ENCODE measurements around the gene TCF3. TPM values are rescaled to one million over a fixed set of nuclear protein-coding genes. Genes with fewer than 3 reads are reported as not detected.

Gene TCF3
- total and polyA plus RNA-seq, 2 experiments from 2014 or later, result 18.3 to 58.9 TPM

DNA sequence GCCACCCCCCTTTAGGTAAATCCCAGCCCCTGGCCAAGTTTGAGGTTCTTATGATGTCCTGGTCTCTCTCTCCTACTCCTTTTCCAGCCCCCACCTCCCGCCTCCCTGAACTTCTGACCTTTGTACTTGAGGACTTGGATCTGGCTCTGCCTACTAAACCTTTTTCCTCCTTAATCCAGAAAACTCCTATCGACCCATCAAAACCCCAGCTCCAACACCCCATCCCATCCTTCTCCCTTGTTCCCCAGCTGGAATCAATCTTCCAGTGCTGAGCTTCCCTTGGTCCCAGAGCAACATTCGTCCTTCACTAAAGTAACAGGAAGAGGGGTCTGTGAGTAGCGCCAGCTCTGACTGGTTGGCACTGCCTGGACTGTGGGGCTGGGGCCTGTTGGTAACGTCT, 29.9 kb downstream of the TCF3 start:
- no peaks in the 10 kb centered on the region for H3K4me1 ChIP-seq (ENCODE audit: insufficient read depth)
- no peaks in the 10 kb centered on the region for H3F3A ChIP-seq (ENCODE audit: insufficient read depth)
- no peak overlapping the region for H3K4me2 ChIP-seq (ENCODE audit: unreplicated experiment)
- H3K27ac ChIP-seq, result no peak overlapping the region
- H3K36me3 ChIP-seq (ENCODE audit: low read depth), result peaks cover 3% of the 10 kb centered on the region; the same call in 1 of the 2 replicates
- no peak for DNase-seq
- H3K9ac ChIP-seq, result no peak overlapping the region
- WGBS, 2 experiments (ENCODE audit: low coverage in 1 of 2, low lambda C conversion rate in 2 of 2, missing lambda C conversion rate in 2 of 2), result 96 to 99% methylated on average over 5 of the region's 5 CpGs
- no peaks in the 10 kb centered on the region for H3K9me2 ChIP-seq (ENCODE audit: insufficient read depth)
- no peak for TF ChIP-seq EZH2 (IDR thresholded peaks at IDR 0.05; ENCODE audit: insufficient read depth, poor library complexity, severe bottlenecking)
- TF ChIP-seq EZH2phosphoT487 (IDR thresholded peaks at IDR 0.05; ENCODE audit: insufficient read depth, low read depth), result no peak
- no peak overlapping the region for H3K4me3 ChIP-seq
- no peaks in the 10 kb centered on the region for H3K27me3 ChIP-seq (replicated peaks; ENCODE audit: insufficient read depth)
- no peaks in the 10 kb centered on the region for H3K9me3 ChIP-seq (ENCODE audit: low read depth)
- in situ Hi-C loops (cut with MboI), result no loop called here
- H2AFZ ChIP-seq, result no peak overlapping the region
- no peaks in the 10 kb centered on the region; the same call in 1 of the 2 replicates for H3K79me2 ChIP-seq (ENCODE audit: insufficient read depth)
- H4K20me1 ChIP-seq (ENCODE audit: insufficient read depth), result no peaks in the 10 kb centered on the region

GRCh38 chr19:1622007-1622406, 30.4 kb downstream of the TCF3 start:
- H3K27me3 ChIP-seq (replicated peaks; ENCODE audit: insufficient read depth), result no peaks in the 10 kb centered on the region

DNA sequence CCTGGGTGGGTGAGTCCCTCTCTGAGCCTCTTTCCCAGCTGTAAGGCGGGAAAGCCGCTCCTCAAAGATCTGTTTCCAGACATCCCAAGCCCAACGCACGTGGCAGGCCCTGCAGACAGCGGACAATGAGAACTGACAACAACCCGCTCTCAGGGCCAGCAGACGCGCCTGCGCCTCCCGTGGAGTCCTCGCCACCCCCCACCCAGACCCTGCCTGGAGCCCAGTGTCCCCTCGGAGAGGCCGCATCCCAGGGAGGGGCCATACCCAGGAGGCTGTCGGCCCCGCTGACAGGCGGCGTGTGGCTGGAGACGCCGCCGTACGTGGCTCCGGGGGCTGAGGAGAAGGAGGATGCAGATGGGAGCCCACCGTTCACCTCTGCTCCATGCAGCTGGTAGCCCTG, 30.8 kb downstream of the TCF3 start:
- Histone ChIP-seq H3K9ac (no peak overlapping the region), H4K20me1 (ENCODE audit: insufficient read depth) (no peaks in the 10 kb centered on the region), H3K4me1 (ENCODE audit: insufficient read depth) (no peaks in the 10 kb centered on the region), H3K79me2 (ENCODE audit: insufficient read depth) (no peaks in the 10 kb centered on the region; the same call in 1 of the 2 replicates), H3K36me3 (ENCODE audit: low read depth) (peaks cover 6% of the 10 kb centered on the region; the same call in 1 of the 2 replicates), H3K9me2 (ENCODE audit: insufficient read depth) (no peaks in the 10 kb centered on the region), H2AFZ (no peak overlapping the region), H3K4me3 (no peak overlapping the region), H3K4me2 (ENCODE audit: unreplicated experiment) (no peak overlapping the region), H3K27ac (no peak overlapping the region), H3K9me3 (ENCODE audit: low read depth) (no peaks in the 10 kb centered on the region), H3F3A (ENCODE audit: insufficient read depth) (no peaks in the 10 kb centered on the region), H3K27me3 (replicated peaks; ENCODE audit: insufficient read depth) (no peaks in the 10 kb centered on the region)
- DNase-seq, result no peak
- in situ Hi-C loops (cut with MboI), result no loop called here
- TF ChIP-seq EZH2phosphoT487 (IDR thresholded peaks at IDR 0.05; ENCODE audit: insufficient read depth, low read depth), result no peak
- no peak for TF ChIP-seq EZH2 (IDR thresholded peaks at IDR 0.05; ENCODE audit: insufficient read depth, poor library complexity, severe bottlenecking)
- WGBS, 2 experiments (ENCODE audit: low coverage in 1 of 2, low lambda C conversion rate in 2 of 2, missing lambda C conversion rate in 2 of 2), result 93 to 94% methylated on average over 21 to 23 of the region's 23 CpGs

More at GRCh38 chr19:1622007-1622406, 30.4 kb downstream of the TCF3 start:
- no peak overlapping the region for H3K4me3 ChIP-seq
- H2AFZ ChIP-seq, result no peak overlapping the region
- no peak for DNase-seq
- H3K9me3 ChIP-seq (ENCODE audit: low read depth), result no peaks in the 10 kb centered on the region
- H3K9me2 ChIP-seq (ENCODE audit: insufficient read depth), result no peaks in the 10 kb centered on the region
- no peaks in the 10 kb centered on the region for H3F3A ChIP-seq (ENCODE audit: insufficient read depth)
- H3K79me2 ChIP-seq (ENCODE audit: insufficient read depth), result no peaks in the 10 kb centered on the region; the same call in 1 of the 2 replicates
- H3K36me3 ChIP-seq (ENCODE audit: low read depth), result peaks cover 3% of the 10 kb centered on the region; the same call in 1 of the 2 replicates
- 80 to 93% methylated on average over 1 to 23 of the region's 23 CpGs for WGBS, 2 experiments (ENCODE audit: low coverage in 1 of 2, low lambda C conversion rate in 2 of 2, missing lambda C conversion rate in 2 of 2)
- TF ChIP-seq EZH2 (IDR thresholded peaks at IDR 0.05; ENCODE audit: insufficient read depth, poor library complexity, severe bottlenecking) (no peak), EZH2phosphoT487 (IDR thresholded peaks at IDR 0.05; ENCODE audit: insufficient read depth, low read depth) (no peak)
- no peak overlapping the region for H3K27ac ChIP-seq
- in situ Hi-C loops (cut with MboI), result no loop called here
- no peaks in the 10 kb centered on the region for H4K20me1 ChIP-seq (ENCODE audit: insufficient read depth)
- no peaks in the 10 kb centered on the region for H3K4me1 ChIP-seq (ENCODE audit: insufficient read depth)
- no peak overlapping the region for H3K9ac ChIP-seq
- no peak overlapping the region for H3K4me2 ChIP-seq (ENCODE audit: unreplicated experiment)

DNA sequence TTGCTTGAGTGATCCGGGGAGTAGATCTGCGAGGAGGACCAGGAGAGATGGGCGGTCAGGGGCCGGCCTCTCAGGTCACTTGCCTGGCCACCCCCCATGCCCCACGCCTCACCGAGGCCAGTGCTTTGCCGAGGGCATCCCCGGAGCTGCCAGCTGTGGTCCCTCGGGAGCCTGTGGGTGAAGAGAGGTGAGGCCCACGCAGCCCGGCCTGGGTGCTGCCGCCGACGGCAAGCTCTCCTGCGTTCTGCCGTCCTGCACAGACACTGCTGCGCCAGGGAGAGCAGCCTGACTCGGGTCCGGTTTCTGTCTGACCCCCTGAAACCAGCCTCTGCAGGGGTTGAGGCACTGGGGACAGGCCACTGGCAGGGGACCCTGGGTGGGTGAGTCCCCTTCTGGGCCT, 31.4 kb downstream of the TCF3 start:
- Histone ChIP-seq H3K4me1 (ENCODE audit: insufficient read depth) (no peaks in the 10 kb centered on the region), H3K9me2 (ENCODE audit: insufficient read depth) (no peaks in the 10 kb centered on the region), H3K4me3 (no peak overlapping the region), H3K27me3 (replicated peaks; ENCODE audit: insufficient read depth) (no peaks in the 10 kb centered on the region), H3K4me2 (ENCODE audit: unreplicated experiment) (no peak overlapping the region), H2AFZ (no peak overlapping the region), H4K20me1 (ENCODE audit: insufficient read depth) (no peaks in the 10 kb centered on the region), H3K36me3 (ENCODE audit: low read depth) (peaks cover 8% of the 10 kb centered on the region; the same call in 1 of the 2 replicates), H3K9me3 (ENCODE audit: low read depth) (no peaks in the 10 kb centered on the region), H3K9ac (no peak overlapping the region), H3K27ac (no peak overlapping the region), H3F3A (ENCODE audit: insufficient read depth) (no peaks in the 10 kb centered on the region), H3K79me2 (ENCODE audit: insufficient read depth) (no peaks in the 10 kb centered on the region; the same call in 1 of the 2 replicates)
- in situ Hi-C loops (cut with MboI), result no loop called here
- 94% methylated on average over 13 to 19 of the region's 19 CpGs for WGBS, 2 experiments (ENCODE audit: low coverage in 1 of 2, low lambda C conversion rate in 2 of 2, missing lambda C conversion rate in 2 of 2)
- no peak for DNase-seq
- no peak for TF ChIP-seq EZH2phosphoT487 (IDR thresholded peaks at IDR 0.05; ENCODE audit: insufficient read depth, low read depth)
- TF ChIP-seq EZH2 (IDR thresholded peaks at IDR 0.05; ENCODE audit: insufficient read depth, poor library complexity, severe bottlenecking), result no peak
